Renal cortex interstitium (tissue), 11 donors: ENCODE data around the gene LAMC3. TPM values are rescaled to one million over a fixed set of nuclear protein-coding genes. Genes with fewer than 3 reads are reported as not detected.

Experiments used
- DNase-seq, 11 donors: peaks; one replicate each; pipeline ENCODE4 v3.0.0-alpha.2; 2013; ENCODE audit warnings: low read depth in 9 of 11, low spot score in 4 of 11; ENCODE audit errors: extremely low read depth in 1 of 11
- polyA plus RNA-seq, 3 donors: library from polyadenylated mRNA; unstranded; fragments of 120-200 nt; gene quantifications; one replicate each; pipeline ENCODE4 v1.2.1, GENCODE V29; 2013; ENCODE audit not compliant: insufficient read length in 3 of 3

Gene LAMC3
- polyA plus RNA-seq, 3 donors, result 28.4 to 36.7 (median 28.7) TPM

DNA sequence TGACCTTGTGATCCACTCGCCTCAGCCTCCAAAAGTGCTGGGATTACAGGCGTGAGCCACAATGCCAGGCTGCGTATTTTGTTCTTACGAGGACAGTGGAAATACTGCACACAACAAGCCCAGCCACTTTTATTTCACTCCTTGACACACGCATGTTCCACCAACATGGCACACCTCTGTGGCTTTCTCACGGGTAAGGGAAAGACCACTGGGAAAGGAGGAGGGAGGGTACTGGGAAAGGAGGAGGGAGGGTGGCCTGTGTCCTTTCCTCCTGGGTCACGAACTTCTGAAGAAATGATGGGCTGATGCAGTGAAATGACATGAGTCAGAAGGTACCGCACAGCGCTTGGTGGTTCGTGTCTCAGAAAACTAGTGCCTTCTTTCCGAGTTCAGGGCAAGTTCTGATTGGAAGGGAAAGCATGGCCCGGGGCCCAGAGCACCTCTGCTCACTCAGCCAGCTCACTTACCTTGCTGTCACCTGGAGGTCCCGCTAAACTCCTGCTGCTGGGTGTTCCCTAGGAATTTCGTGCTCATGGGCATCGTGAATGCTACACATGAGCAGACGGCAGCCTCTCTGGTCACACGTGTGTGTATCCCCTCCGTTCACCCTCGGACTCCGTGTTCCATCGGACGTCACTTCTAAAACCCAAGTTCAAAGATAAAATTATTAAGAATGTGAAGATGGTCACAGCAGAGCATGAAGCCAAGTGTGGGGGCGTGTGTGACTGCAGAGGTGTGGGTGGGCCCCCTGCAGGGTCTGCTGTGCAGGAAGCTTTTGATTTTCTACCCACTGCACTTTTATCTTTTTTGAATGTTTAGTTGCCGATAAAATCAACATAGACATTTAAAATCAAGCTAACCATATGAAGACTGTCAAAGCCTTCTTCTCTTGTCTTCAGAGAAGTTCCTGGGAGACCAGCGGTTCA lies 42.9 kb downstream of the LAMC3 start:
- DNase-seq, result no peak

- DNase-seq, result no peak
Observed at GRCh38 chr9:131053896-131054295, 44.9 kb downstream of the LAMC3 start.

- DNase-seq, result no peak
Observed at GRCh38 chr9:131056781-131057506, 48.0 kb downstream of the LAMC3 start.

DNA sequence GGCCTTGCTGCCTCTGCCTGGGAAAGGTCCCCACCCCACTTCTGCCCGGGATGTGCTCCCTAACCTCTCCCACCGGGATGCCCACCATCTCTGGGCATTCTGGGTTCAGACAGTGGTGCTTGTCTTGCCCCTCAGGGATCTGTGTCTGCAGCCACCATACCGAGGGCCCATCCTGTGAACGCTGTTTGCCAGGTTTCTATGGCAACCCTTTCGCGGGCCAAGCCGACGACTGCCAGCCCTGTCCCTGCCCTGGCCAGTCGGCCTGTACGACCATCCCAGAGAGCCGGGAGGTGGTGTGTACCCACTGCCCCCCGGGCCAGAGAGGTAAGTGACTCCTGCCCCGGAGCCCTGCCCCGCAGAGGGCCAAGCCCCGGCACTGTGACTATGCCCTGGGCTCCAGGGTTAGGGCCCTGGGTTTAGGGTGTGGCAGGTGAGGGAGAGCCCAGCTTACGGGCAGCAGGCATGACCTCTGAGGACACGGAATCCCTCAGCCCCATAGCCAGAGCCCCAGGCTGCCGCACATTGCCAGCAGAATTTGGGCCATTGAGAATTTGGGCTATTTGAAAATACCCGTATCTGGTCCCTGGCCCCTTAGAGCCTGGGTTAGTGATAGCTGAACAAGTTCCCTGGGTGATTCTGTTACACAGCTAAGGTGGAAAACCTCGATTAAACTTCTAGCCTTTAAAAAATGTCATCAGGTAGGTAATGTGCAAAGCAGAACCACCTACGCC lies 52.1 kb downstream of the LAMC3 start:
- DNase-seq, result no peak

GRCh38 chr9:131062969-131063368 lies 54.0 kb downstream of the LAMC3 start:
- no peak for DNase-seq

DNA sequence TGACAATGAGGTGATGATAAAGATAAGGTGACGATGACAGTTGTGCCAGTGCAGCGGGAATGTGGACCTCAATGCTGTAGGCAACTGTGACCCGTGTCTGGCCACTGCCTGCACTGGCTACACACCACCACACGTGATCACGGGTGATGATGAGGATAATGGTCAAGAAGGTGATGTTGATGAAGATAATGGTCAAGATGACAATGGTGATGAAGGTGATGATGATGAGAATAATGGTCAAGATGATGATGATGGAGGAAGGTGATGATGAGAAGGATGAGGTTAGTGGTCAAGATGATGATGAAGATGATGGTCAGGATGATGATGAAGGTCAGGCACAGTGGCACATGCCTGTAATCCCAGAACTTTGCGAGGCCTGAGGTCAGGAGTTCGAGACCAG lies 56.6 kb downstream of the LAMC3 start:
- DNase-seq, result no peak

- DNase-seq, result no peak
Observed at GRCh38 chr9:131067625-131068024, 58.7 kb downstream of the LAMC3 start.

GRCh38 chr9:131068076-131068816 lies 59.3 kb downstream of the LAMC3 start:
- DNase-seq, result no peak

DNA sequence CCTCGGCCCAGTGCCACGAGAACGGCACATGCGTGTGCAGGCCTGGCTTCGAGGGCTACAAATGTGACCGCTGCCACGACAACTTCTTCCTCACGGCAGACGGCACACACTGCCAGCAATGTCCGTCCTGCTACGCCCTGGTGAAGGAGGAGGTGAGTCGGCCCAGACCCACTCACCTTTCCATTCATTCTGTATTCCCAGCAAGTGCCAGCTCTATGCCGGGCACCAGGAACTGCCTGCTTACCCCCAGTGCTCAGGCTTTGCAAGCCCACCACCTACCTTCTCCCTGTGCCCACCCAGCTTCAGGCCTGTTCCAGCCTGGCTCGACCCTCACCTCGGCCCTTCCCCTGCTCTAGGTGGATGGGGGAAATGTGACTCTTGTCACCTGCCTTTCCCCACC lies 60.7 kb downstream of the LAMC3 start:
- DNase-seq, result no peak

- no peak for DNase-seq
Observed at GRCh38 chr9:131072107-131072870, 63.3 kb downstream of the LAMC3 start.

DNA sequence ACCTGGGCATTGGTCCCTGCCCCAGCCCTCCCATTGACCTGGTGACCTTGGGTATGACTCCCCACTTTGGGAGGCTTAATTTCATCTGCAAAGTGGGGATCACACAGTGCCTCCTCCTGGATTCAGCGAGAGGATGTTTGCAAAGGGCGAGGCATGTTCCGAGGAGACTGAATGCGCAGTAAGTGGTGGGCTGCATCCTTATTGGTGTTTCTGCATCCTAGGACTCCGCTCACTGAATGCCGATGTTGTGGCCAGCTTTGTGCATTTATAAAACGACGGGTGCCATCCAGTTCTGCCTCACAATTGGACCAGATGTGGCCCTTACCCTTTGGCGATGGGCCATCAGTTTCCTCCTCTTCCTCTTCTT lies 63.9 kb downstream of the LAMC3 start:
- no peak for DNase-seq

GRCh38 chr9:131076347-131077195 lies 67.6 kb downstream of the LAMC3 start:
- DNase-seq, result no peak

- DNase-seq, result no peak
Observed at GRCh38 chr9:131078427-131079366, 69.7 kb downstream of the LAMC3 start.

GRCh38 chr9:131080589-131080988 lies 71.6 kb downstream of the LAMC3 start:
- no peak for DNase-seq

DNA sequence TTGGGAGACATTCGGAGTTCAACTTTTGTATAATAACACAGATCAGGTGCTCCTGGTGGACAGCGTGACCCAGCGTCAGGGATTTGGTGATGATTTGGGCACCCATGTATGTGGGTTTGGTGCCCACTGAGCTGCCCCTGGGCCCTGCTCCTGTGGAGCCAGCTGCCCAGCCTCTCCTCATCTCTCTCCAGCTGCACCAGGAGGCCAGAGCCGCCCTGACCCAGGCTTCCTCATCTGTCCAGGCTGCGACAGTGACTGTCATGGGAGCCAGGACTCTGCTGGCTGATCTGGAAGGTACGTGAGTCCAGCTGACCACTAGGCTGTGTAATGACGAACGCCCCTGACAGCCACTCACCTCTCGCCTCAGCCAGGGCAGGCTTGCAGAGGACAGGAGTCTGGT lies 72.9 kb downstream of the LAMC3 start:
- no peak for DNase-seq

DNA sequence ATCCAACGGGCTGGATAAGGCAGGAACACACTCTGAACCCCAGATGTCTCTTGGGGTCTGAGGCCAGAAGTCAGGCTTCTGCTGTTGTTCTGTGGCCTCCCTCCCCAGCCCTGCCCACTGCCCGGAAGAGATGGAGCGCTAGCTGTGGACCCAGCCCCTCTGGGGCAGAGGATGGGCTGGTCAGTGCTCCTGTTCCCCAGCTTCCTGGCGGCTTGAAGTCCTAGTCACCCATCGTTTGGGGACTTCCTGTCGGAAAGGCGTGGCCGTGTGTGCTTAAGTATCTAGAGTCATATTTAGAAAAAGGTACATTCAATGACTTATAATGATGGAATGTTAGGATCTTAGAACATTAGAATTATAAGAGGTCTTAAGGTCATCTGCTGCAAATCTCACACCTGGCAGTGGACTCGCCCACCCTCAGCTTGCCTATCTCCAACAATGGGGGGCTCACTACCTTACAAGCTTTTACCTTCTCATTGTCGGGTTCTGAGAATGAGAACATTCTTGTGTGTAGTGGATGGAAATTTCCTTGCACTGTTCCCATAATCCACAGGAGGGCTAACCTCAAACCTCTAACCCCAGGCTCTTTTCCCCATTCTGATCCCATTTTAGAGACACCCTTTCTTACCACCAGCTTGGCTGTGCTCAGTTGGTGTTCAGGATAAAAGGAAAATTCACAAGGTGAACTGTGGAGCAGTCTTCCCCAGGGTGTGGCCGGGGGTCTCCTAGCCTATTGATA lies 74.0 kb downstream of the LAMC3 start:
- no peak for DNase-seq
